ENCODE measurements around the gene FGF1. TPM values are rescaled to one million over a fixed set of nuclear protein-coding genes. Genes with fewer than 3 reads are reported as not detected.

Gene FGF1
- polyA plus RNA-seq, 1 of the 3 experiments (the other 2 are of a cell fraction) = 5.3 TPM

- H3F3A ChIP-seq (replicated peaks; ENCODE audit: insufficient read depth) = peaks cover 23% of the 10 kb centered on the region
- H3K4me3 ChIP-seq (ENCODE audit: low read depth in 2 of 2, low read length in 1 of 2) = no peak overlapping the region
- H3K9me2 ChIP-seq = no peaks in the 10 kb centered on the region
- H3K27ac ChIP-seq (ENCODE audit: low read depth in 2 of 2, low read length in 1 of 2) = peak overlapping the region; percentile 55 to 92; a peak in 3 of 4 replicates
- no peaks in the 10 kb centered on the region for H3K27me3 ChIP-seq (ENCODE audit: insufficient read depth)
- no peaks in the 10 kb centered on the region for H4K20me1 ChIP-seq (ENCODE audit: insufficient read depth)
- CTCF ChIA-PET = interaction anchor here (0.8 to 13.5 kb wide), 9 partner anchors 9 to 237 kb away, joined by 3 to 154 read pairs (median 6); no protein-coding TSS in a partner anchor
- H2AFZ ChIP-seq (ENCODE audit: low read depth) = no peak overlapping the region
- H3K36me3 ChIP-seq (replicated peaks in 1 of 2; ENCODE audit: control insufficient read depth in 1 of 2, insufficient read depth in 2 of 2, low read length in 1 of 2) = no peaks in the 10 kb centered on the region
- H3K4me1 ChIP-seq (ENCODE audit: control insufficient read depth in 1 of 2, insufficient read depth in 2 of 2, low read depth in 1 of 2, low read length in 1 of 2) = peaks cover 8 to 36% of the 10 kb centered on the region in 2 experiments
- no peak for TF ChIP-seq RXRA (IDR thresholded peaks at IDR 0.05; ENCODE audit: borderline replicate concordance, low read depth)
- TF ChIP-seq, protein P1, sequence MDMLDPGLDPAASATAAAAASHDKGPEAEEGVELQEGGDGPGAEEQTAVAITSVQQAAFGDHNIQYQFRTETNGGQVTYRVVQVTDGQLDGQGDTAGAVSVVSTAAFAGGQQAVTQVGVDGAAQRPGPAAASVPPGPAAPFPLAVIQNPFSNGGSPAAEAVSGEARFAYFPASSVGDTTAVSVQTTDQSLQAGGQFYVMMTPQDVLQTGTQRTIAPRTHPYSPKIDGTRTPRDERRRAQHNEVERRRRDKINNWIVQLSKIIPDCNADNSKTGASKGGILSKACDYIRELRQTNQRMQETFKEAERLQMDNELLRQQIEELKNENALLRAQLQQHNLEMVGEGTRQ (IDR thresholded peaks at IDR 0.05; ENCODE audit: borderline replicate concordance, low read depth, low read length) = no peak
- TF ChIP-seq GATA2 (CRISPR knock-in tag; IDR thresholded peaks at IDR 0.05) = no peak
- TF ChIP-seq NRF1 (IDR thresholded peaks at IDR 0.05; ENCODE audit: low read depth, low read length) = no peak
- TF ChIP-seq MXI1 (IDR thresholded peaks at IDR 0.05; ENCODE audit: low read depth, low read length) = no peak
- TF ChIP-seq EP300 (IDR thresholded peaks at IDR 0.05; ENCODE audit: borderline replicate concordance in 1 of 2, low read depth in 1 of 2, low read length in 1 of 2) = no peak
- TF ChIP-seq MEF2A (IDR thresholded peaks at IDR 0.05; ENCODE audit: borderline replicate concordance, low read depth) = no peak
- TF ChIP-seq, protein P2, sequence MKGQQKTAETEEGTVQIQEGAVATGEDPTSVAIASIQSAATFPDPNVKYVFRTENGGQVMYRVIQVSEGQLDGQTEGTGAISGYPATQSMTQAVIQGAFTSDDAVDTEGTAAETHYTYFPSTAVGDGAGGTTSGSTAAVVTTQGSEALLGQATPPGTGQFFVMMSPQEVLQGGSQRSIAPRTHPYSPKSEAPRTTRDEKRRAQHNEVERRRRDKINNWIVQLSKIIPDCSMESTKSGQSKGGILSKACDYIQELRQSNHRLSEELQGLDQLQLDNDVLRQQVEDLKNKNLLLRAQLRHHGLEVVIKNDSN (IDR thresholded peaks at IDR 0.05; ENCODE audit: borderline replicate concordance, low read depth) = no peak
- TF ChIP-seq RAD21 (IDR thresholded peaks at IDR 0.05; ENCODE audit: low read length) = no peak
- no peak for TF ChIP-seq POLR2AphosphoS5 (IDR thresholded peaks at IDR 0.05; ENCODE audit: low read depth, low read length)
- TF ChIP-seq TEAD4 (IDR thresholded peaks at IDR 0.05; ENCODE audit: borderline replicate concordance, insufficient read depth) = no peak
- TF ChIP-seq, protein P3, sequence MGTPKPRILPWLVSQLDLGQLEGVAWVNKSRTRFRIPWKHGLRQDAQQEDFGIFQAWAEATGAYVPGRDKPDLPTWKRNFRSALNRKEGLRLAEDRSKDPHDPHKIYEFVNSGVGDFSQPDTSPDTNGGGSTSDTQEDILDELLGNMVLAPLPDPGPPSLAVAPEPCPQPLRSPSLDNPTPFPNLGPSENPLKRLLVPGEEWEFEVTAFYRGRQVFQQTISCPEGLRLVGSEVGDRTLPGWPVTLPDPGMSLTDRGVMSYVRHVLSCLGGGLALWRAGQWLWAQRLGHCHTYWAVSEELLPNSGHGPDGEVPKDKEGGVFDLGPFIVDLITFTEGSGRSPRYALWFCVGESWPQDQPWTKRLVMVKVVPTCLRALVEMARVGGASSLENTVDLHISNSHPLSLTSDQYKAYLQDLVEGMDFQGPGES (IDR thresholded peaks at IDR 0.05; ENCODE audit: low read depth, low read length) = no peak
- no peak for TF ChIP-seq FOXJ3 (CRISPR knock-in tag; IDR thresholded peaks at IDR 0.05)
- no peak for TF ChIP-seq SIN3A (IDR thresholded peaks at IDR 0.05; ENCODE audit: borderline replicate concordance, low read depth, low read length)
- no peak for TF ChIP-seq FOXM1 (IDR thresholded peaks at IDR 0.05; ENCODE audit: low read depth)
- TF ChIP-seq ELF1 (IDR thresholded peaks at IDR 0.05) = no peak
- TF ChIP-seq JUND (IDR thresholded peaks at IDR 0.05) = no peak
- no peak for TF ChIP-seq EZH2phosphoT487 (IDR thresholded peaks at IDR 0.05; ENCODE audit: borderline replicate concordance, low read depth)
- TF ChIP-seq TCF12 (IDR thresholded peaks at IDR 0.05) = no peak
- POLR2A ChIA-PET = no interaction called here
- H3K9me3 ChIP-seq = no peaks in the 10 kb centered on the region
- no peak for DNase-seq
- H3K4me2 ChIP-seq = peak overlapping the region; percentile 60
- peak overlapping the region; percentile 13; the same call in 1 of the 2 replicates for H3K9ac ChIP-seq
- WGBS (ENCODE audit: low lambda C conversion rate) = 92% methylated on average over 5 of the region's 5 CpGs
- H3K79me2 ChIP-seq (ENCODE audit: insufficient read depth) = no peaks in the 10 kb centered on the region
Observed at GRCh38 chr5:142643634-142644033, 42.3 kb downstream of the FGF1 start.
